HepG2 (cell line): ENCODE measurements around the gene ALG8. TPM values are rescaled to one million over a fixed set of nuclear protein-coding genes. Genes with fewer than 3 reads are reported as not detected.

ENCODE experiments used
- DRAP1 ChIP-seq: IDR thresholded peaks from 2 replicates; pipeline ENCODE4 v1.6.1; 2016; ENCODE audit warnings: missing genetic modification reagents, missing compliant biosample characterization
- EP300 ChIP-seq, 3 experiments: sonication (generic) in 1 of 3; formaldehyde crosslinking in 1 of 3; IDR thresholded peaks; 2 replicates each; pipeline versions ENCODE4 v1.5.1 to v1.6.1; 2011 to 2020; ENCODE audit warnings: low read depth in 2 of 3, low read length in 2 of 3, borderline replicate concordance in 1 of 3, improper control_type of control experiment in 1 of 3, mild to moderate bottlenecking in 1 of 3, missing genetic modification reagents in 1 of 3, moderate library complexity in 1 of 3
- POGK ChIP-seq: sonication (generic); formaldehyde crosslinking; conservative IDR thresholded peaks from 2 replicates; pipeline ENCODE4 v1.8.0; 2022; ENCODE audit warnings: mild to moderate bottlenecking, moderate library complexity, missing genetic modification reagents
- POLR2A ChIP-seq, 2 experiments: IDR thresholded peaks; 2 replicates each; pipeline ENCODE4 v1.6.1; 2011; ENCODE audit warnings: low read depth in 2 of 2, low read length in 2 of 2, mild to moderate bottlenecking in 1 of 2, moderate library complexity in 1 of 2; ENCODE audit not compliant: insufficient read depth in 1 of 2
- TAF1 ChIP-seq: sonication (generic); formaldehyde crosslinking; IDR thresholded peaks from 2 replicates; pipeline ENCODE4 v1.4.0; 2020; ENCODE audit warnings: missing genetic modification reagents
- ZNF7 ChIP-seq: IDR thresholded peaks from 2 replicates; pipeline ENCODE4 v1.6.1; 2016; ENCODE audit warnings: missing biosample characterization, missing genetic modification reagents
- ZNF772 ChIP-seq: sonication (generic); formaldehyde crosslinking; IDR thresholded peaks from 2 replicates; pipeline ENCODE4 v1.5.0; 2020; ENCODE audit warnings: mild to moderate bottlenecking, missing genetic modification reagents
- polyA plus RNA-seq, 8 experiments: library from polyadenylated mRNA; depleted of rRNA in 3 of 8; stranded (reverse) in 7 of 8; unstranded in 1 of 8; fragments of >200 nt; fragmentation: Illumina TruSeq in 4 of 8; extraction: Trizol in 4 of 8; gene quantifications; 2 replicates each; pipeline versions ENCODE4 v1.2.1 to v1.2.3, GENCODE V29; 2011 to 2016; ENCODE audit warnings: low read depth in 4 of 8, missing spikeins in 1 of 8, mixed read lengths in 1 of 8; ENCODE audit not compliant: insufficient read depth in 1 of 8
- total RNA-seq, 5 experiments: library from RNA; depleted of rRNA; stranded (reverse); fragments of >200 nt; fragmentation: Illumina TruSeq; extraction: Trizol; gene quantifications; 2 replicates each; pipeline ENCODE4 v1.2.3, GENCODE V29; 2016; ENCODE audit warnings: low read depth in 1 of 5
- TF ChIP-seq, protein P1 (sequence below): sonication (generic); formaldehyde crosslinking; IDR thresholded peaks from 2 replicates; pipeline ENCODE4 v1.4.0; 2020; ENCODE audit warnings: missing genetic modification reagents, borderline replicate concordance
- TF ChIP-seq, protein P2 (sequence below): IDR thresholded peaks from 2 replicates; pipeline ENCODE4 v1.6.1; 2016

The ALG8 gene
- total and polyA plus RNA-seq, 2 of the 13 experiments (the other 11 are each of a cell fraction or from before 2014, with no cell fraction given), result 75.8 to 88.0 TPM

DNA sequence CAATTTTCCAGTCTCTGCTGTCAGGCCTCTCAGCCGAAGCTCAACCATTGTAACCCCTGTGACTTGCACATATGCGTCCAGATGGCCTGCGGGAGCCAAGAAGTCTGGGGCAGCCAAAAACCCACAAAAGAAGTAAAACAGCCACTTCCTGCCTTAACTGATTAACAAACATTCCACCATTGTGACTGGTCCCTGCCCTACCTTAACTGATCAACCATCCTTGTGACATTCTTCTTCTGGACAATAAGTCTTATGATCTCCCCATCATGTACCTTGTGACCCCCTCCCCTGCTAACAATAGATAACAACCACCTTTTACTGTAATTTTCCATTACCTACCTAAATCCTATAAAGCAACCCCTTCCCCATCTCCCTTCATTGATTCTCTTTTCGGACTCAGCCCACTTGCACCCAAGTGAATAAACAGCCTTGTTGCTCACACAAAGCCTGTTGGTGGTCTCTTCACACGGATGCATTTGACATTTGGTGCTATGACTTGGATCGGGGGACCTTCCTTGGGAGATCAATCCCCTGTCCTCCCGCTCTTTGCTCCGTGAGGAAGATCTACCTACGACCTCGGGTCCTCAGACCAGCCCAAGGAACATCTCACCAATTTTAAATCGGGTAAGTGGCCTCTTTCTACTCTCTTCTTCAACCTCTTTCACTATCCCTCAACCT is 58.5 kb downstream of the ALG8 start (continued):
- TF ChIP-seq, protein P1, sequence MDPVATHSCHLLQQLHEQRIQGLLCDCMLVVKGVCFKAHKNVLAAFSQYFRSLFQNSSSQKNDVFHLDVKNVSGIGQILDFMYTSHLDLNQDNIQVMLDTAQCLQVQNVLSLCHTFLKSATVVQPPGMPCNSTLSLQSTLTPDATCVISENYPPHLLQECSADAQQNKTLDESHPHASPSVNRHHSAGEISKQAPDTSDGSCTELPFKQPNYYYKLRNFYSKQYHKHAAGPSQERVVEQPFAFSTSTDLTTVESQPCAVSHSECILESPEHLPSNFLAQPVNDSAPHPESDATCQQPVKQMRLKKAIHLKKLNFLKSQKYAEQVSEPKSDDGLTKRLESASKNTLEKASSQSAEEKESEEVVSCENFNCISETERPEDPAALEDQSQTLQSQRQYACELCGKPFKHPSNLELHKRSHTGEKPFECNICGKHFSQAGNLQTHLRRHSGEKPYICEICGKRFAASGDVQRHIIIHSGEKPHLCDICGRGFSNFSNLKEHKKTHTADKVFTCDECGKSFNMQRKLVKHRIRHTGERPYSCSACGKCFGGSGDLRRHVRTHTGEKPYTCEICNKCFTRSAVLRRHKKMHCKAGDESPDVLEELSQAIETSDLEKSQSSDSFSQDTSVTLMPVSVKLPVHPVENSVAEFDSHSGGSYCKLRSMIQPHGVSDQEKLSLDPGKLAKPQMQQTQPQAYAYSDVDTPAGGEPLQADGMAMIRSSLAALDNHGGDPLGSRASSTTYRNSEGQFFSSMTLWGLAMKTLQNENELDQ, result no peak
- TF ChIP-seq POGK (CRISPR knock-in tag) (no peak), TAF1 (peak; percentile 41; the same call in 1 of the 2 replicates), ZNF772 (CRISPR knock-in tag) (no peak), ZNF7 (CRISPR knock-in tag) (no peak), POLR2A (IDR thresholded peaks at IDR 0.05; ENCODE audit: insufficient read depth in 1 of 2, low read depth in 2 of 2, low read length in 2 of 2) (peak in 1 of 2 experiments; percentile 17; a peak in 1 of 4 replicates), DRAP1 (peak; percentile 44; the same call in 1 of the 2 replicates), EP300 (IDR thresholded peaks at IDR 0.05; ENCODE audit: low read depth in 2 of 2, low read length in 2 of 2) (no peak), EP300 (CRISPR knock-in tag; IDR thresholded peaks at IDR 0.05; ENCODE audit: borderline replicate concordance) (0 out of 2 replicates have a peak, but pooled peaks have one; percentile 14)
- TF ChIP-seq, protein P2, sequence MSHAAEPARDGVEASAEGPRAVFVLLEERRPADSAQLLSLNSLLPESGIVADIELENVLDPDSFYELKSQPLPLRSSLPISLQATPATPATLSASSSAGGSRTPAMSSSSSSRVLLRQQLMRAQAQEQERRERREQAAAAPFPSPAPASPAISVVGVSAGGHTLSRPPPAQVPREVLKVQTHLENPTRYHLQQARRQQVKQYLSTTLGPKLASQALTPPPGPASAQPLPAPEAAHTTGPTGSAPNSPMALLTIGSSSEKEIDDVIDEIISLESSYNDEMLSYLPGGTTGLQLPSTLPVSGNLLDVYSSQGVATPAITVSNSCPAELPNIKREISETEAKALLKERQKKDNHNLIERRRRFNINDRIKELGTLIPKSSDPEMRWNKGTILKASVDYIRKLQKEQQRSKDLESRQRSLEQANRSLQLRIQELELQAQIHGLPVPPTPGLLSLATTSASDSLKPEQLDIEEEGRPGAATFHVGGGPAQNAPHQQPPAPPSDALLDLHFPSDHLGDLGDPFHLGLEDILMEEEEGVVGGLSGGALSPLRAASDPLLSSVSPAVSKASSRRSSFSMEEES, result 0 out of 2 replicates have a peak, but pooled peaks have one; percentile 43
- TF ChIP-seq, all 625 proteins: peak for 11
